ENCODE measurements around the gene PGM1.

Gene PGM1

DNA sequence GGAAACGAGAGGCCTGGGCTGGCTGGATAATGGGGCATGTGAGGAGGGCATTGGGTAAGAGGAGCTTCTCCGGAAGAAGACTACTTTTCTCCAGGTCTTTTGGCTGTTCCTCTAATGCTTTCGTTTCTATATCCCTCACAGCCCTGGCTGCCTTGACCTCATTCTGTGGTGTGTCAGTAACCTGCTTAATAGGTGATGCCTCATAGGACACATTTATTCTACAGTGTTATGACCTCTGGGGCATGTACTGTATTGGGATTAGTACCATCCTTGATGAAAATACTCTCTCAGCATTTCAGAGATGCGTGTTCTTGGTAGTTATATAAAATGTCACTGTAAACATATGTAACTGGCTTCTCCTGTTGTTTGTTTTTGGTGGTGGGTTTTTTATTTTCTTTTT lies 40.1 kb downstream of the PGM1 start:
- DNase-seq (ENCODE audit: low spot score) = no peak

DNA sequence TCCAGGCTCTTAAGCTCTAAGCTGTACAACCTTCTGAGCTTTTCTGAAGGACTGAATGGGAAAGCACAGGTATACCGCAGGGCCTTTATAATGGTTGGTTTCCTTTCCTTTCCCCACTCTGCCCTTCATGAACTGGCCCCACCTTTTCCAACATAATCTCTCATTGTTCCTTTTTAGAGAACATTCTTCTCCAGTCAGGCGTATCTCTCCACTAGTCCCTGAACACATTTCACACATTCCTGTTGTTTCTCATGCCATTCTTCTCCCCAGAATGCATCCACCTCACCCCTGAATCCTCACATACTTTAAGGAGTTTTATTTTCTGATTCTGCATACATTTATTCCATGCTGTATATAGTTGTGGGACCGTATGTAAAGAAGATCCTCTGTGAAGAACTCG lies 41.3 kb downstream of the PGM1 start:
- no peak for DNase-seq (ENCODE audit: low spot score)

DNA sequence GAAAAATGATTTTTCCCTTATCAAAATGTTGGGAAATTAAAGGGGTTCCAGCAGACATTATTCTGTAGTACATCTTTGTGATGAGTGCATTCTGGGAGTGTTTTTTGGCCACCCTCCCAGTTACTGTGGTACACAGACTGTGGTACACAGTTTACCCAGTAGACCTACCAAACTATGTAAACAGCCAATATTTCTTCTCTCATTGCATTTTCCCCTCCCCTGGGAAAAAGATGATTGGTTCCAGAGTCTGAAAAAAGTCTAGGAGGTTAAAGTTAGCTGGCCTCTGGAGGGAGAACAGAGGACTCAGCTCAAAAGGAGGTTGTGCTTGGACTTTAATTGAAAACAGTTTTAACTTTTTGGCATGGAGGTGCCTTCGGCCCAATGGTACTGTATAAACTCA lies 42.5 kb downstream of the PGM1 start:
- peak; percentile 53 for DNase-seq (ENCODE audit: low spot score)

DNA sequence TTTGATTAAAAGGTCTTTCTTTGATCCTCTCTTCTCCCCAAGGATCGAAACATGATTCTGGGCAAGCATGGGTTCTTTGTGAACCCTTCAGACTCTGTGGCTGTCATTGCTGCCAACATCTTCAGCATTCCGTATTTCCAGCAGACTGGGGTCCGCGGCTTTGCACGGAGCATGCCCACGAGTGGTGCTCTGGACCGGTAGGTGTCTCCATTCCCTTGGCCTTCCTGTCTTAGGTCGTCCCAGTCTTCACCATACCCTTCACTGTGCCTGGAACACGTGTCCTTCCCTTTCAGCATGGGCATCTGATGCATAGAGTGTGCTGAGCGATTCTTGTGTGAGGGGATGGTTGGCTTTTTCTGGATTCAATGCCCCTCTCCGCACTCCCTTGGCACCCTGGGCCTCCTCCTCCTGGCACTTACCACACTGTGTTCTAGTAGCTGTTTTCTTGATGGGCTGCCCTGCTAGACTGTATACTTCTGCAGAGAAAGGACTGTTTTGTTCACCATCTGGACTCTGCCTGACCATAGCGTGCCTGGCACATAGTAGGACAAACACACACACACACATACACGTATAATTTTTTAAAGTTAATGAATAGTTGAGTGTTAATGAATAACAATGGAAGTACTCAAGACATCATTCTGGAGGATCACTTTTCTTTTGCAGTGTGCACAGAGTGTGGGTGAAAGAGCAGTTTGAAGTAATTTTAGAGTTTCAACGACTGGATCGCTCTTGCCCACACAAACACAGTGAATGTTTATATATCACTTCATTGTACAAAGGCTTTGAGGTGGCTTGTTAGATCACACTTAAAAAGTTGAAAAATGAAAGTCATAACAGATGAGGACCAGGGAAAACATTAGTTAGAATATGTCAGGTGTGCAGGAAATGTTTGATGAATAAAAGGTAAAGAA lies 43.2 kb downstream of the PGM1 start:
- no peak for DNase-seq (ENCODE audit: low spot score)

DNA sequence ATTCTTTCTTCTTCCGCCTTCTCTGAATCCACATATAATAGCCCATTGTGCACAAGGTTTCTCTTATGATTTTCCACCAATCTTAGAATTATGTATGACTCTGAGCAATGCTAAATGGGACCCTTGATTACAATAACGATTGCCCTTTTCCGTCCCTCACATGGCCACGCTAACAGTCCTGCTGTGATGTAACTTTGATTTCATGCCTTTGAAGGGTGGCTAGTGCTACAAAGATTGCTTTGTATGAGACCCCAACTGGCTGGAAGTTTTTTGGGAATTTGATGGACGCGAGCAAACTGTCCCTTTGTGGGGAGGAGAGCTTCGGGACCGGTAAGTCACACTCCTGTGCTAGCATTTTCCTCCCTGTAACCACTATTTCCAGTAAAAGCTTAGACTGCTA lies 45.3 kb downstream of the PGM1 start:
- no peak for DNase-seq (ENCODE audit: low spot score)

DNA sequence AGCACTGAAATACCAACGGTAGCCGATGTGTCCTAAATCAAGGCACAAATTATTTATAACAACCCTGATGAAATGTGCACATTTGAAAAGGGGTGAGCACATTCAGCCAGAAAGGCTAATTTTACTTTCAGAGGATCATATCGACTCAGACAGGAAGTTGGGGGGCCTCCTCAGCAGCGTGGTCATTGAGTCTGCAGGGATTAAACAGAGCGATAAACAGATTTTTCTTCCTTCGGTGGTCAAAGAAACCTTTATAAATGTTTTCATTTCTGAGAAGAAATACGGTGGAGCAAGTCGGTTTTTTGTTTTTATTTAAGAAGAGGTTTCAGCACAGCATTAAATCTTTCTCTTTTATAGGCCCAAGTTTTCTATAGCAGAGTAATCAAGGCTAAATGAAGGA lies 45.7 kb downstream of the PGM1 start:
- DNase-seq (ENCODE audit: low spot score) = no peak

DNA sequence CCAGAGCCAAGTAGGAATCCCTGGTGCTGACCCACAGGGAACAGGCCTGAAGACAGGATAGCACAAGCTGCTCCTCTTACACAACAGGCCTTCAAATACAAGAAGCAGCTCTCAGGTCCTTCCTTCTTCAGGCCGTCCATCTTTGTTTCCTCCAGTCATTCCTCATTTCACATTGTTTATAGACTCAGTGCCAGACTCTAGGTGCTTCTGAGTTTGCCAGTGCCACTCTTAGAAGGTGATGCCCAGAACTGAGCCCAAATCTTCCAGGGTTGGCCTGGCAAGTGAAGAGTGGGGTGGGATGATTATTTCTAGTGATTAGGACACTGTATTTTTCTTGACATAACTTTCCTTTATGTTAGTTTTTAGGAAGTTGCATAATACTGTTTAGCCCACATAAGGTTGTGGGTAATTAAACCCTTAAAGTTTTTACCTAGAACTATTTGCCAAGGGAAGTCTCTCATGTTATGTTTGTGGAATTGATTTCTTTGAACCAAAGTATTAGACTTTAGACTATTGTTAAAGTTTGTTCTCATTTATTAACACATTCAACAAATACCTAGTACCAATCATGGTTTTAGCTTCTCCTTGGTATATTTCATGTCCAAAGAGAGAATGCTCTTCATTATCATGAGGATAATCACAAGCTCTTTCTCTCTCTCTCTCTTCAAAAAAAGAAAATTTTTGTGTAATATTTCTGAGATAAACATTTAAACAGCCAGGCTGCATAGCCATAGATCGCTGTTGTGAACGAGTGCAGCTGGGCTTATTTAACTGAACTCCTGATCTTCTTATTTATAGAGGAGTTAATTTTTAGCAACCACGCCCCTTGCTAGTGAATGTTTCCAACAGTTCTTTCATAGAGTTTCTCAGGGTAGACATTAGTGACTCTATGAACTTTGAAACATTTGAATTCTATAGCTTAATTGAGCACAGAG lies 47.7 kb downstream of the PGM1 start:
- no peak for DNase-seq (ENCODE audit: low spot score)

DNA sequence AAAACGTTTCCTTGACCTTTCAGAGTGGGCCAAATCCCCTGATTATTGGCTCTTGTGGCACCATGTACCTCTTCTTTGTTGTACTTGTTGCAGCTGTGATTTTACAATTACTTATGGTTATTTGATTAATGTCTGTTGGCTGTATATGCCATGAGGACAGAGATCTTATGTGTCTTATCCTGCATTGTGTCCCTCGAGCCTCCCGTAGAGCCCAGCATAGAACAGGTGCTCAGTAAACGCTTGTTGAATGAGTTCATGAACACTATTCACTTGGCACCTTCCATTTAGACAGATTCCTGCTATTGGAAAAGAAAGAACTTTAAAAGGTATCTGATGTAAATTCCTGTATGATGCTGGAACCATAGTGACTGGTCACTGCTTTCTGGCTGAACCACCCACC lies 48.4 kb downstream of the PGM1 start:
- no peak for DNase-seq (ENCODE audit: low spot score)

DNA sequence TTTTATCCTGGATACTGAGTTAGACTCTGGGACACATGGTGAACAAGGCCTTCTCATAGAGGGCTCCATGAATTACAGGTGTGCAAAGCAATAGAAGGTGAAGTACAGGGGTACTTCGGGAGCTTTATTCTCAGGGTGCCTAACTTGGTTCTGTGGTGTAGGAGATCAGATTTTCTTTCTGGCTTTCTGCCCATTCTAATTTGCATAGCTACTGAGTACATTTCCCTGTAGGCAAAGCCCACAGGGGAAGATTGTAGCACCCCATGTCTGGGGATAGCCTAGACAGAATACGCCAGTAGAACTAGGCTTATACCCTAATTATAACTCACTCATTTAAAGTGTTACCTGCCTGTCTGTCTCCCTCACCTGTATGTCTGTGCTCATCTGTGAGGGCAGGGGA lies 49.7 kb downstream of the PGM1 start:
- DNase-seq (ENCODE audit: low spot score) = no peak

DNA sequence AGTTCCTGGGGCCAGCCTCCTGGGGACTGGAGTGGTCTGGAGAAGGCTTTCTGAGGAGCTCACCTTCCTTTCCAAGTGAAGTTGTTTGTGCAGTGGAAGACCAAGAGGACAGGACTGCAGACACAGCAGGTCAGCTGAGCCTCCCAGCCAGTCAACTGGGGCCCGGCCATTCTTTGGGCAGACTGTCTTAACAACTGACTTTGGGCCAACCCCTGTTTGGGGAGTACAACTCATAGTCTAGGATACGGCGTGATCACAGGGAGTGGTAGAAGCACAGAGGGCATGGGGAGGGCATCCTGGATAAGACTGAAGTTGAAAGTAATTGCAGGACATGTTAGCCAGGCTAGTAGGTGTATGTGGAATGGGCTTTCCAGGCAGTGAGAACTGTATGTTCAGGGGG lies 50.3 kb downstream of the PGM1 start:
- no peak for DNase-seq (ENCODE audit: low spot score)

DNA sequence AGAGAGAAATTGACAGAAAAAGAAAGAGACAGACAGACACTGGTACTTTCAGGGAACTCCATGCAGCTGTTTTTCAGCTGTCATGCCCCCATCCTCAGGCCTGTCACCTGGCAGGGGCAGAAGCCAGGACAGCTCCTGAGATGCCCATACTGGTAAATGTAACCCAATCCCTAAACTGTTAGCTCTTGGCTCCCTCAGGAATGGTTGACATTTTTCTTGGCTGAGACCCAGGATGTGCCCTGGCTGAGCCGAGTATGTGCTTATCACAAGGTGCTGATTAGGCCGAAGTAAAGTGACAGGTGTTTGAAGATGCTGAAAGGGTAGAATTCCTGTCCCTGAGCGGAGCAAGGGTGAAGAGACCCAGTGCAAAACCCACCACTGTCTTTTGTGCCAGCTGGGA lies 50.7 kb downstream of the PGM1 start:
- DNase-seq (ENCODE audit: low spot score) = no peak

DNA sequence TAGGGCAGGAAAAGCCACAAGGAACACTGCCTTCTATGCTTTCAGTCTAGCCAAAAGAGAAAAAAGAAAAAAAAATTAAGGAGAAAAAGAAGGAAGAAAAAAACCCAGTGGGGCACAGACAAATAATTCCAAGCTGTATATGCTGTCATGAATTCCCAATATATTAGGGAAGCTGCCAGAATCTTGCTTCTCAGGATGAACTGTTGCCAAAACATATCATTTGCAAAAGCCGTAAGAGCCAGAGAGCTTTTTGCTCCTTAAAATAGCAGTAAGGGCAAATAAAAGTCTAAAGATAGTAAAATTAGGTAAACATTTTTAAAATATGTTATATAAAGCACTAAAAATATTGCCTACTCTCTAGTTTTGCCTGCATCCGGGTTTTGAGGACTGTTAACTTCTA lies 52.1 kb downstream of the PGM1 start:
- DNase-seq (ENCODE audit: low spot score) = no peak

DNA sequence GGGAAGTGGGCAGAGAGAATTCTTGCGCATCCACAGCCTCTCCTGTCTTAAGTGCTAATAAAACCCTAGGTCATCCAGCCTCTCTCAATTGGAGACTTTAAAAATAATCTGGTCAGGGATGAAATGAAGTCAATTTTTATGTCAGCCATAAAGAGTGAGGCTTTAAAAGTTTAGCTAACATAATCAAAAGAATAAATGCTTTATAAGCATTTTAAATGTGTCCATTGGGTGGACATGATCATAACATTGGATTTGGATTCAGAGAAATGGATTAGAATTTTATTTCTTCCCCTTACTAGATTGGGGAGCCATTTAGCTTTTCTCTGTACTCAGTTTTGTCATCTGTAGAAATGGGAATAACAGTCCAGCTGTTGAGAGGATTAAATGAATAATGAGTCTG lies 55.5 kb downstream of the PGM1 start:
- no peak for DNase-seq (ENCODE audit: low spot score)

DNA sequence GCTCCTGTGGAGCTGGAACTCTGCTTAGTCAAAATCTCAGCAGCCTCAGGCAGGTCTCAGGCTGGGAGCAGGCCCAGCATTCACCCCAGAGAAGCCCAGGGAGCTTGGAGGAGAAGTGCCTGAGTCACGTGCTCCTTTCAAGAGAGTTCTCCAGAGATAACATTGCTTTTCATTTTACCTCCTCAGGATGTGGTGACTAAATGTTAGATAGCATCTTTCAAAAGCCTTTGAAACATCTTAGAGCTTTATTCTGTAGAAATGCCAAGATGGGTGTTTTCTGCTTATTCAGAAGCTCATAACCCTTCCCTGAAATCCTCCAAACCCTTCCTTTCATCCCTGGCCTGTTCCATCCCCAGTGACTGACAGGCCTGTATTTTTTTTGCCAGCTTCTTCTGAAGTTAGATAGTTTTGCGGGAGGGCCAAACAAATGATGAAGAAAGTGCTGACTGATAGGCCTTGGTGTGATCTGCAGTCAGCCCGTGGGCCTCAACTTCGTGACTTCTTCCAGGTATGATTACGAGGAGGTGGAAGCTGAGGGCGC lies 58.0 kb downstream of the PGM1 start:
- DNase-seq (ENCODE audit: low spot score) = peak; percentile 27

DNA sequence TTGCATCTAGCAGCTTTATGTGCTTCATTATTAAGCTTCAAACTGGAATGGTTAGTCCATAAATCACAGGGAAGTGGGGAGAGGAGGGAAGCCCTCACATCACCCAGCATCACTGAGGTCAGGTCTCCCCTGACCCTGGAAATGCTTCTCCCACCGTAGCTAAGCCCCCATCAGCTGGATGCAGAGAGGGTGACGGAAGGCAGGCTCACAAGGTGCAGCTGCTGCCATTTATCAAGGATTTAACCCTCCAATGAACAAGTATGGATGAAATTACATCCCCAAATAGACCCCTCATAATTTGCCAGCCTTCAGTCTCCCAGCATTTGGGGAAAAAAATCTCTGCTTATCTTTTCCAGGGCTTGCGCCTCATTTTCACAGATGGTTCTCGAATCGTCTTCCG lies 60.8 kb downstream of the PGM1 start:
- DNase-seq (ENCODE audit: low spot score) = no peak

DNA sequence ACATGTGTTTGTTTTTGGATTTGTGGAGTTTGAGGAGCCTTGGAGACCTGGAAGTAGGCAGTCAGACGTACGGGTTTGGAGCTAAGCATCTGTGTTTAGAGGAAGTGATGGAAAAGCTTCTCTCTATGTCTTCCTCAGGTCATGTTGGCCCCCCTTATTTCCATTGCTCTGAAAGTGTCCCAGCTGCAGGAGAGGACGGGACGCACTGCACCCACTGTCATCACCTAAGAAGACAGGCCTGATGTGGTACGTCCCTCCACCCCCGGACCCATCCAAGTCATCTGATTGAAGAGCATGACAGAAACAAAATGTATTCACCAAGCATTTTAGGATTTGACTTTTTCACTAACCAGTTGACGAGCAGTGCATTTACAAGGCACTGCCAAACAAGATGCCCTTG lies 66.2 kb downstream of the PGM1 start:
- no peak for DNase-seq (ENCODE audit: low spot score)

DNA sequence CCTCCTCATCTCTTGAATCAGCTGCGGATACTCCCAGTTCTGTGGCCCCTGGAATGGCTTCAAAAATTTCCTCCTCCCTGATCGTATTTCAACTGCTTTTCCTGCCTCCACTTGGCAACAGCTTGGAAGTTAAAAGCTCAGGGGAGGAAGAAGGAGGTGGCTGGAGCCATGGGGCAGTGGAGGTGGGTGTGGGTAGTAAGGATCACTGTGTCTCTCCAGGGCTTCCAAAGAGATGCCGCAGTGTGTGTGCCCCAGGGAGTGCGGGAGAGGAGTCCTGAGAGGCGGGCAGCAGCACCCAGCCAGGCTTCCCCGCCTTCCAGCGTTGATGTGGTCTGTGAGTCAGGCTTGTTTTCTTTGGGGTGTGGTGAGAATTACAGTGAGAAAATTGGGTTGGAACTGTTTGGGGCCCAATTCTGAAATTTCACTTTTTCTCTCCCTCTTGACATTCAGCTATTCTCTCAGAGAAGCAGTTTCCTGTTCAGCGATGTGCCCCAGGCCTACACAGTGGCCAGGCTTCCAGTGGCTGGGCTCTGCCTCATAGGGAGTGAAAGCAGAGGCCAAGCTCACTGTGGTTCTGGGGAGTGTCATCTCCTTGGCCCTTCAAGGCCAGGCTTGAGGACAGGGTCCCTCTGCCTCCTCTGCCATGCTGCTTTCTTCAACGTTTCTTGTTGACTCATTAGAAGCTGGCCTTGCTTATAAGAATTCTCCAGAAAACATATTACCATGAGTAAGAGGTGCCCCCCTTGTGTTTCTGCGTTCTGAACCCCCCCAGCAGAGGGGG lies 69.0 kb downstream of the PGM1 start:
- DNase-seq (ENCODE audit: low spot score) = peak; percentile 90

DNA sequence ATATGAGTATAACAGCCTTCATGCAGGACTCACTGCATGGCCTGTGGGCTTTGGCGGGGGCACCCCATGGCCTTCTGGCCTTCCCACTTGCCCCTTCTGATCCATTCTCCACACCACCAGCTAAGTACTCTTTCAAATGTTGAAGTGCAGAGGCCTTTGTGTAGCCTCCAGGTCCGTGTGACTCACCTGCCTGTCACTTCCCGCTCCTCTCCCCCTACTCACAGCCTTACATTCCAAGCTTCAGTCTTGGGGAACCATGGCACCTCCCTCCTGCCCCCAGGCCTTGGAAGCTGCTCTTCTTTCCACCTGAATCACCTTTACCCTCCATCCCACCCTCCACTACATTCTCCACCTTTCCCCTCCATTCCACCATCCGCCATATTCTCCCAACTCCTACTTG lies 69.6 kb downstream of the PGM1 start:
- peak; percentile 20 for DNase-seq (ENCODE audit: low spot score)

DNA sequence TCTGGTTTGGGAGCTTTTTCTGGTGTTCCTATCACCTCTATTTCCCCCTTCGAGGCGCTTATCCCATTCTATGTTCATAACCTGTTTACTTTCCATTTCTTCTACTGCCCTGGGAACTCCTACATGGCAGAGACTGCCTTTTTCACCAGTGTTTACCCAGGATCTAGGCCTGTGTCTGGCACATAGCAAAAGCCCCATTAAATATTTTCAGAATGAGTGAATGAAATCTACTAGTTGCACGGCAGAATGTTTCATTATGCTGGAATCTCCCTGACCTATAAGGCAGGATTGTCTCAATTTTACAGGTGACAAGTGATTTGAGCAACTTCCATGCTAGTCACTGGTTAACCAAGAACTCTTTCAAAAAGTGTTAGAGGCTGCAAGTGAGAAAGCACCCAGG lies 70.1 kb downstream of the PGM1 start:
- peak; percentile 52 for DNase-seq (ENCODE audit: low spot score)

DNA sequence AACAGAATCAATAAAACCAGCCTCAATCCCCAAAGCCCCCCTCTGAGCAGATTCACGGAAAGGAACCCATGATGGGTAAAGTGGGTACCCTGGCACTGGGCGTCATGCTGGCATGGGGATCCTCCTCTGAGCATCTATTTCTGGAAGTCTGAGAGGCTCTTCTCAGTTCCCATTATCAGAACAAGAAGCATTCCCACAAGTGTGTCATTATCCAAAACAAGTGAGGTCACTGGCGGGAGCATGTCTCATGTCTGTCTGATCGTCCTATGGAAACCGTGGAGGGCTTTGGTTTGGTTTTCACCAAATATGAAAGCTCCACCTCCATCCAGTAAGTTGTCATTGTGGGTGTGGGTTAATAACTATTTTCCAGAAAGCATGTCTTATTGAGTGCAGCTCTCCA lies 70.7 kb downstream of the PGM1 start:
- DNase-seq (ENCODE audit: low spot score) = no peak

DNA sequence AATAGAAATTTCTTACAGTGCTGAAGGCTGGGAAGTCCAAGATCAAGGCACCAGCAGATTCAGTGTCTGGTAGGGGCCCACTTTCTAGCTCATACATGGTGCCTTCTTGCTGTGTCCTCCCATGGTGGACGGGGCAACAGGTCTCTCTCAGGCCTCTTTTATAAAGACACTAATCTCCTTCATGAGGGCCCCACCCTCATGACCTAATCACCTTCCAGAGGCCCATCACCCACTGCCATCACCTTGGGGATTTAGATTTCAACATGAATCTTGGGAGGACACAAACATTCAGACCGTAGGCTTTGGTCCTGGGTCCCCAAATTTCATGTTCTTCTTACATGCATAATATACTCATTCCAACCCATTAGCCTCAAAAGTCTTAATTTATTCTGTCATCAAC lies 71.5 kb downstream of the PGM1 start:
- DNase-seq (ENCODE audit: low spot score) = no peak

DNA sequence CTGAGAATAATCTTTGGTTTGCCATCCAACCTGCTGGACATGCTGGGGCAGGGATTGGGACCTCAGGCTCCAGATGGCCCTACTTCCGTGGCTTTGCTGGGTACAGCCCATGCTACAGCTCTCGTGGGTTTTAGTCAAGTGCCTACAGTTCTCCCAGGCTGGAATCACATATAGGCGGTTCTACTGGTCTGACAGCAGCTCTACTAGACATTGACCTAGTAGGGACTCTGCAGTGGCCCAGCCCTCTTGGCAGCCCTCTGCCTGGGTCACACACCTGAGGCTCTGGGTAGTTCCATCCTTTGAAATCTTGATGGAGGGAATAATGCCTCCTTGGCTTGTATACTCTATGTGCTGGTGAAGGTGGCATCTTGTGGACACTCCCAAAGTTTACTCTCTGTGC lies 72.2 kb downstream of the PGM1 start:
- no peak for DNase-seq (ENCODE audit: low spot score)

Data from GM03348 (cell line).